ENCODE measurements around the gene GCNT2.

Gene GCNT2

DNA sequence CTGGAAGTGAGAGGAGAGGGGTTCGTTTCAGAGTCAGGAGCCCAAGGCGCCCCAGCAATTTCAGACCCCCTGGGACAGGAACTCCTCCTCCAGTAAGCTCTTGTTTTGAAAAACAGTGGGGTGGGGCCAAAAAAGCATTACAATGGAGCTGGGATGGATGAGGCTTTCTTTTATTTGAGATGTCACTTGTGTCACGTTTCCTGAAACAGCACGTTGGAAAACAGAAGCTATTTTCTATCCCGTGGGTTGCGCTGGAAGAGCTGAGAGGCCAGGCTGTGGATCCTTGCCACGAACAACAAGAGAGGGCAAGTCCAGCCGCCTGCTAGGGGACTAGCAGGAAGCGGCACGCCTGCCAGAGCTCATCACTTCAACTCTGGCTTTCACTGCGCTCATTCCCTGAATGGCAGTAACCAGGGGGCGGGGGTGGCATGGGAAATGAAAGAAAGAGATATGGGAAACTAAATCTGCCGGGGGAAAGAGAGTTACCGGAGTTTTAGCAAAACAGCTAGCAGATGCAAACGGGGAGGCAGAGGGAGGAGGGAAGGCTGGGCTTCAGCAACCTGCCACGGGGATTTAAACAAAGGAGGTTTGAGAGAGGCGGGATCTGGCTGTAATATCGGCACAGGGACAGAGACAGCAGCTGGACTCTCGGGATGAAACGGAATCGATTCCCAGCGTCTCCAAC lies 34.6 kb downstream of the GCNT2 start:
- no peak for DNase-seq (ENCODE audit: low read depth)
- H3K4me3 ChIP-seq (ENCODE audit: control insufficient read depth, low read depth, low read length): peak overlapping the region; percentile 36
- no peak for TF ChIP-seq CTCF (IDR thresholded peaks at IDR 0.05; ENCODE audit: control insufficient read depth, insufficient read depth, low read depth, low read length, missing control alignments)

DNA sequence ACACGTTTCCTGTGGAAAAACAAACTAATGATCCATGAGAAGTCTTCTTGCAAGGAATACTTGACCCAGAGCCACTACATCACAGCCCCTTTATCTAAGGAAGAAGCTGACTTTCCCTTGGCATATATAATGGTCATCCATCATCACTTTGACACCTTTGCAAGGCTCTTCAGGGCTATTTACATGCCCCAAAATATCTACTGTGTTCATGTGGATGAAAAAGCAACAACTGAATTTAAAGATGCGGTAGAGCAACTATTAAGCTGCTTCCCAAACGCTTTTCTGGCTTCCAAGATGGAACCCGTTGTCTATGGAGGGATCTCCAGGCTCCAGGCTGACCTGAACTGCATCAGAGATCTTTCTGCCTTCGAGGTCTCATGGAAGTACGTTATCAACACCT lies 35.4 kb downstream of the GCNT2 start:
- H3K4me3 ChIP-seq (ENCODE audit: control insufficient read depth, low read depth, low read length): no peak overlapping the region
- TF ChIP-seq CTCF (IDR thresholded peaks at IDR 0.05; ENCODE audit: control insufficient read depth, insufficient read depth, low read depth, low read length, missing control alignments): no peak
- DNase-seq (ENCODE audit: low read depth): no peak

- no peak overlapping the region for H3K4me3 ChIP-seq (ENCODE audit: control insufficient read depth, low read depth, low read length)
- no peak for TF ChIP-seq CTCF (IDR thresholded peaks at IDR 0.05; ENCODE audit: control insufficient read depth, insufficient read depth, low read depth, low read length, missing control alignments)
- no peak for DNase-seq (ENCODE audit: low read depth)
Measured at GRCh38 chr6:10556992-10557391, 35.8 kb downstream of the GCNT2 start.

DNA sequence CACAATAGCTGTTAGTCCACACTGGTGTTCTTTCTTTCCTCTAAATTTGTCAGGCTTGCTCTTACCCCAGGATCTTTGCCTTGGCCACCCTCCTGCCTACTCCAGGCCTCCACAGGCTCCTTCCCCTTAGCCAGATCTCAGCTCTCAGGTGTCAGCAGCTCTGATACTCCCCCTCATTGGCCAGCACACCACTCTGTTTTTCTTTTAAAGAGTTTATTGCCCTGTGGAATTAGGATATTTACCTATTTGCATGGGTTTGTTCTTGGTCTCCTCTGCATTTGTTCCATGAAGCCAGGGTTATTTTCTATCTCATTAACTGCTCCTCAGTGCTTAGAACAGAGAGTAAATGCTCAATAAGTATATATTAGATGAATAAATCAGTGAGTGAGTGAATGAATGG lies 36.8 kb downstream of the GCNT2 start:
- no peak overlapping the region for H3K4me3 ChIP-seq (ENCODE audit: control insufficient read depth, low read depth, low read length)
- TF ChIP-seq CTCF (IDR thresholded peaks at IDR 0.05; ENCODE audit: control insufficient read depth, insufficient read depth, low read depth, low read length, missing control alignments): no peak
- no peak for DNase-seq (ENCODE audit: low read depth)

DNA sequence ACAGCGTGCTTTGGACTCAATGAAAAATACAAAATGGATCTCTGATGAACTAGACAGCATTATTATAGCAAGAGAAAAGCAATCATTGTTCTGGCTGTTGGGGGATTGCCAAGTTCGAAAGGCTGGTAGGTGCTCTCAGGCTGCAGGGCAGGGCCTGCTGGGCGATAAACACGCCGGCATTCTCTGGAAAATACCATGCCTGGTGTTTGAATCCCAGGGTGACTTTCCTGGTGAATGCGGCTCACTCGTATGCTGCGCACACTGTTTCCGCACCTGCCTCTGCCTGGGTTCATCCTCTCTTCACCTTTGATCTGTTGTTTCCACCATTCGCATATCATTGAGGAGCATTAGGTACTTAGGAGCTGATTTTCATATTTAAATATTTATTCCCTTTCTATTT lies 37.4 kb downstream of the GCNT2 start:
- no peak for DNase-seq (ENCODE audit: low read depth)
- TF ChIP-seq CTCF (IDR thresholded peaks at IDR 0.05; ENCODE audit: control insufficient read depth, insufficient read depth, low read depth, low read length, missing control alignments): no peak
- no peak overlapping the region for H3K4me3 ChIP-seq (ENCODE audit: control insufficient read depth, low read depth, low read length)

DNA sequence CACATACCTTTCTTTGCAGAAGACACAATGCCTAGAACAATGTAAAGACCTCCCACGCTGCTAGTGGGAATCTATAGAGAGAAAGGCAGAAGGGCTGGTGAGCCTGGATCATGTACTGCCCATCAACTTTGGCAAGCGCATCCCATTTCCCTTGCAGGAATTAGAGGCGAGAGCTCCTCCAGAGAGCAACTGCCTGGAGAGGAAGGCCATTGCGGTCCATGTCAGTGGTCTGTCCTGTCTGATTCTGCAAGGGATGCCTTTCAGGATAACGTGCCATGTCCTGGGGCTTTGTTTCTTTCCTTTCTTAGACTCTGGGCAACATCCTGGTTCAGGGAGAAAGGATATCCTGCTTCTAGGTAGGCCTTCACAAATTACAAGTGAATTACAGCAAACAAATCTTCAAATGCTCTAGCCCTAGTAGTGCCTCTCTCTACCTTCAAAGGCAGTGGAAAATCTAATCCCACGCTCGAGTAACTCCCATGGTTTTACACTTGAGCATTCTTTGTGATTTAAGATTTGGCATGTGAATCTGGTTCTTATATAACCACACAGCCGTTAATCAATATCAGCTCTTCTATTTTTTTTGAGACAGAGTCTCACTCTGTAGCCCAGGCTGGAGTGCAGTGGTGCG lies 38.5 kb downstream of the GCNT2 start:
- TF ChIP-seq CTCF (IDR thresholded peaks at IDR 0.05; ENCODE audit: control insufficient read depth, insufficient read depth, low read depth, low read length, missing control alignments): no peak
- no peak overlapping the region for H3K4me3 ChIP-seq (ENCODE audit: control insufficient read depth, low read depth, low read length)
- no peak for DNase-seq (ENCODE audit: low read depth)

Measured in AG09309 (cell line).